GM19043 (cell line): Measurements from ENCODE around the gene PTPRO.

ENCODE experiments used
- ATAC-seq: cut with Tn5 transposase; IDR thresholded peaks from one replicate; pipeline ENCODE4 v1.9.1; 2021; ENCODE audit warnings: low read depth; ENCODE audit not compliant: unreplicated experiment

Gene PTPRO

DNA sequence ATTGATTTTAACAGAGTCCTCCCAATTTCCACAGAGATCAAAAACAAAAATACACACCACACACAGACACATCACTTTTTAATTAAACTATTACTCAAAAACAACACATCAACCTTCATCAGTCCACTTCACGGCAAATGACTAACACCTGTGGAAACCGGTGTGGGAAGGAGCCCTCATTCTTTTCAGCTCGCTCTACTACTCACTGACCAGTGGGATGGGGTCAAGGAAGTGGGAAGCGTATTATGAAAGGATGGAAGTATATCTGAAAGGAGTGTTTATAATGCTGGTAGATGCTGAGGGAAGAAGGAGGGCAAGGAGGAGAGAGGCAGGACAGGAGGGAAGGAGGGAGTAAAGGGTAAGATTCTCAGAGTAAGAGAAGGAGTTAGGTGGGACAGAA is 310.4 kb downstream of the PTPRO start:
- ATAC-seq = no peak

DNA sequence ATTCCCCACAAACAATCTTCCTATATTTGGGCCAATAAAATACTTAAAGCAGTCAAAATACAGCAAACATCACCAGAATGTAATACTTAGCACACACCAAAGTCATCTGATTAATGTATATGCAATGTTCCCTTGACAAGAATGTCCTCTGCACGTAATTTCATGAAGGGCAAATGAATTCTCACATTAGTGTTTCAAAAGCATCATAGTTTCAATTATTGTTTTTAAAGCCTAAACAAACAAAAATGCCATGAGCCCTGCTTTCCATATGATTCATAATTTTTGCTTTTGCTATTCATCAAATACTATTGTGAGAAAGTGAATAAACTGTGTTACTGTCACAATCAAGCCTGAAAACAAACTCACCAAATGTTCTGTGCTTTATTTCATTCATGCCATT is 310.9 kb downstream of the PTPRO start:
- no peak for ATAC-seq

DNA sequence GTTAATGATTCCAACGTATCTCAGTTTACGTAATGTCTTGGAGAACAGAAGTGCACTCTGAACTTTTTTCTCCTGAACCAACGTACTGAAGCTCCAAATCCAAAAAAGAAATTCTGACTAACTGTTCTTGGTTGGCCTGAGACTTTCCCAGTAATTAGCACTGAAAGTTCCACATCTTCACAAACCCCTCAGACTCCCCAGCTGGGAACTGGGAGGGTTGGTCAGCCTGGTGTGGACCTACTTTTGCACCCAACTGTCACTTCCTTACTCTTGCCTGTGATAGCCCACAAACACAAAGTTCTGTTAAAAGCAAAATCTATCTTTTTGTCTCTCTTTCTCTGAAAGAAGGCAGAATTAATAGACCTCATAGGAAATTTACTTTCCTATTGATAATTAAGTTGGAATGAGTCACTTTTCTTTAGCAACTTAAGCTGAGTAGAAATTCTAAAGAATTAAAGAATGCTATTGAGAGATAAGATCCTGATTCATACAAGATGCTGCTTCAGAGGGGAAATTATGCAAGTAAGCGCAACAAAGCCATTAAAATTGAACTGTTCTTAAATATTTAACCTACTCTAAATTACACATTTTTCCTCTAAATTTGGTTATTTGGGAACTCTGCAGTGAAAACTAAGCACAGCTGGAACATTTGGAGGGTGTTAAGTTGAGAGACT is 311.8 kb downstream of the PTPRO start:
- no peak for ATAC-seq

DNA sequence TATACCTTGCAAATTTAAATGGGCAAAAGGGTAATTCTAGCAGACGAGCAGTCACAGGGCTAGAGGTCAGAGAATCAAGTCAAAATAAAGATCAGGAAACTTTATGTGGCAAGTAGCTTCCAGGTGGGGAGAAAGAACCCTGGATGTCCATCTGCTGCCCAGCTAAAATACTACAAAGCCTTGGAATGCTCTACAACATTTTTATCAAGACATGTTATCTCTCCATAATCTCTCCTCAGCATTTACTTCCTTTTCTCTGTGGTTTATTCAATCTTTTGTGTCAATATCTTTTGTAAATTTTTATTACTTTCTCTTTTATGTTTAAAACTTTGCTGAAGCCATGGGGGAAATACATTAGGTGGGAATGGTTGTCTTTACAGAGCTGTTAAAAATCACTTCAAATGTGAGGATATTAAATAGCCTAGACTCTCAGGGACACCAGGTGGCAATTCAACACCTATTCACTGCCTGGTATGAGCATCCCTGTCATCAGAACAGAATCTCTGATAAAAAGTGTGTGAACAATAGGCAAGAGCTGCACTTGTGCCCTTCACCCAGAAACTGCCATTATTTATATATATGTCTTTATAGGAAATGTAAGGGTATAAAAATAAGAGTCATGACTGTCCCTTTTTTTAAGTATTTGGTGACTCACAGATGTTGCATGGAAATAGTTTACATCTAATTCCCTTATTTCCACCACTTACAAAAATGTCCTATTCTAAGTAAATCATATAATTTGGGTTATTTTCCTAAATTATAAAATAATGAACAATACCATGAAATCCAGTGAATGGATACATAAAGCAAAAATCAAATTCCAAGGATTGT is 314.0 kb downstream of the PTPRO start:
- ATAC-seq = no peak

DNA sequence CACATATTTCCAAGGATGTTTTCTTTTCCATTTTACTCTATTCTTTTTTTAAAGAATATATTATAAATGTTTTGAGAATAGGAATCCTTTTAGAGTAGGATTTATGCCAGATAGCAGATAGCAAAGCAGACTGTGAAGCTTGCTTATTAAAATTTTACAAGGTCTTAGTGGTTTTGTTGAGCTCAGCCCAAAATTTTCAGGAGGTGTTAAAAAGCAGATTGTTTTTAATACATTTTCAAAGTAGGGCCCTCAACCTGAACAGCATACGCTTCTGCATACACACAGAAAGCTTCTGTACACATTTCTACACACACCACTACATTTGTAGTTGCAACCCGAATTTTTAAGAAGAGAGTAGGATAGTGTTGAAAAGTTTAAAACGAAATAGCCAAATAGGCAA is 315.9 kb downstream of the PTPRO start:
- ATAC-seq = no peak

DNA sequence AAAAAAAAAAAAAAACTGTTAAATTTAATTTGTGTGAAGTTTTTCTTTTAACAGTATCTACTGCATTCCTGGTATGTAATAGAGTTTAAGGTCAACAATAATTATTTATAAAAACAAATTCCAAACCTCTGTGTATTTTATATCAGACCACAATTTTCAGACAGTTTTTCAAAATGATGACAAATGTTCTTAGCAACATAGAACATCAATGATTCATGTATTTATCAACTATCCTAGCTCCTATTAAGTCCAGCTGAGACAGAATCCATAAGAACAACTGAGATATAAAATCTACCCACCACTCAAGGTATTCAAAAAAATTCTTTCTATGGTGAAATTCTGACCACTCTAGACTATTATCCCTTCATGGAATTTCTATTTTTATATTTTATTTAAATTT is 322.4 kb downstream of the PTPRO start:
- no peak for ATAC-seq

DNA sequence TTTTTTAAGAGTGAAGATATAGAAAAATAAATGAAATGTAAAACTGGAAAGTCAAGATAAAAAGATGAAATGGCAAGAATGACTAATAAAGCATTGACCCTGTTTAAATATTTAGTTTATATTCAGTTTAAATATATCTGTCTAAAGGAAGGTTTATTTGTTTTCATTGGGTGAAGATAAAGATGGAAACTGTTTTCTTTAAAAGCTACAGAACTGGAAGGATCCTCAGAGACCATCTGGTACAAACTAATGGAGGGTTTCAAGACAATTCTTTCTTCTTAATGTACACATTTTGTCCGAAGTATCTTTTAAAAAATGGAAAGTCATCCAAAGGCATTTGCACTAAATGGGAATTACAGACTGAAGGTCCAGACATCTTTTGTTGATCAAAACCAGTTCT is 324.3 kb downstream of the PTPRO start:
- ATAC-seq = no peak
